Stimulated activated CD8-positive, alpha-beta memory T cell treated with anti-CD3 and anti-CD28 coated beads, Interleukin-12 subunit alpha, Interleukin-12 subunit beta, amount 100 ng/mL, for 24 hours (primary cell): ENCODE results near the gene DNLZ.
"Not testable (repeated sequence)": the region's sequence is repeated elsewhere in the genome, so short reads cannot be mapped to it uniquely, and the experiment has no call there.

ENCODE experiments used
- DNase-seq: peaks from one replicate; pipeline ENCODE4 v3.0.0-alpha.2; 2020; ENCODE audit errors: extremely low read depth

Gene DNLZ

DNA sequence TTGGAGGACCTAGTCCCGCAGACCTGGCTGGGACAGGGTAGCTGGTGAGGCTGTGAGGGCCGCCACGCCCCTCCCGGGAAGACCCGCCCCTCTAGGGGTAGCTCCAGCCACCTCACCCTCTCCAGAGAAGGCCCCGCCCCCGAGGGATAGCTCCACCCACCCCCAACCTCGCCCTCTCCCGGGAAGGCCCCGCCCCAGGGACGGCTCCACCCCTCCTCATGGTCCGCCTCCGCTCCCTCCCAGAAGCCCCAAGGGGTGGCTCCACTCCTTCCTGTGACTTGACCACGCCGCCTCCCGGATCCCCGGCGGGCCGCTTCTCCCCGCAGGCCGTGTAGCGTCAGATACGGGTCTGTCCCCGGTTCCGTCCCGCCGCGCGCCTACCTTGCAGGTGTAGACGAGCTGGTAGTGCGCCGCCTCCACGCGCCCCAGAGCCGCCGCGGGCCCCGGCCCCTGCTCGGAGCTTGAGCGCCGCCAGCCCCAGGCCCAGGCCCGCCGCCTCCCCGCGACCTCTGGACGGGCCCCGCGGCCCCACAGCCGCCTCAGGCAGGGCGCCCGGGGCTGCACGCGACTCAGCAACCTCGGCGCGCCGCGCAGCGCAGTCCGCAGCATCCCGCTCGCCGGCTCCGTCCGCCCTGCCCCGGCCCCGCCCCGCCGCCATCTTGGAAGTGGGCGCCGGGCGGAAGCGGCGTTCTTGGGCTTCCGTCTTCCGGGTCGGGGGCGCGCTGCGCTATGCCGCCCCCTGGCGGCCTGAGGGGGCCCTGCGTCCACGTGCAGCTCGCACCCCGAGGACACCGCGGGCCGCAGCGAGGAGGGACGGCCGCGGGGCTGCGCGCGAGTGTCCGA is at the start of gene DNLZ:
DNLZ (minus strand) TSS at position 639 of the 843 bp plus-strand sequence; CDS start at position 609, 30 bp downstream.
- DNase-seq = peak; percentile 95

DNA sequence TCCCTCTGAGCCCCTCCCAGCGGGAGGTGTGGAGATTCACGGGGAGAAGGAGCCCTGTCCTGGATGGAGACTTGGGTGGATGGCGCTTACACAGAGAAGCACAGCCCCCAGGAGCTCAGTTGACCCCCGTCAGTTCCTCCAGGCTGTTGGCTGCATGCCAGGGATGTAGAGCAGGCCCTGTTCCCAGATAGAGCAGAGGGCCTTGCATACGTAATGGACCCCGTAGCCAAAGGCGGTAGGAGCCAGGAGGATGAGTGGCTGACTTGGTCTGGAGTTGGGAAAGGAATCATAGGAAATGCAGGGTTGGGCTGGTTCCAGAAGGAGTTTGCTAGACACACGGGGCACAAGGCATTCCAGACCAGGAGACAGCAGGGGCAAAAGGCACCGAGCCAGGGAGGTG is 49.4 kb upstream of the DNLZ start:
- no peak for DNase-seq

- DNase-seq = no peak
These were observed 47.8 kb upstream of the DNLZ start for GRCh38 chr9:136411378-136411777.

- DNase-seq = peak; percentile 87
These were observed 47.1 kb upstream of the DNLZ start, which contains the start of the genes ENTR1 and PMPCA for GRCh38 chr9:136410500-136411287. Gene ENTR1, minus strand, starts transcription at chr9:136410614. Its CDS starts 217 bp downstream, at chr9:136410397. Gene PMPCA, plus strand, starts transcription at chr9:136410658. Its CDS starts 11 bp downstream, at chr9:136410669.

GRCh38 chr9:136409557-136410455 is 46.3 kb upstream of the DNLZ start:
- DNase-seq = no peak

DNA sequence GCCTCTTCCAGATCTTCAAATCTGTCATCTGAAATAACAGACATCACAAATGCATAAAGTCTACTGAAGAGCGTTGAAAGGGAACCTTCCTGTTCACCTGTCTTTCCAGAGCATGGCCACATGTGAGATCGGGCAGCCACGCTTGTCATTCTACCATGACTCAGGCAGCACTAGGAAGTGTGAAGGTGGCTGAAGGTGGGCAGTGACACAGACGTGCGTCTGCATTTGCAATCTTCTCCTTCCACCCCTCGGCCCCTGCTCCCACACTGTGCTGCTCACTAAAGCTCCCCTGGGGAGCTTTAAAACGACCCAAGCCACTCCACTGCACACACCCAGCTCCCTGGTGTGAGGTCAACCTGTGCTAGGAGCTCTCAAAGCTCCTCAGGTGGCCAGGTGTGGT is 44.4 kb upstream of the DNLZ start:
- DNase-seq = no peak

DNA sequence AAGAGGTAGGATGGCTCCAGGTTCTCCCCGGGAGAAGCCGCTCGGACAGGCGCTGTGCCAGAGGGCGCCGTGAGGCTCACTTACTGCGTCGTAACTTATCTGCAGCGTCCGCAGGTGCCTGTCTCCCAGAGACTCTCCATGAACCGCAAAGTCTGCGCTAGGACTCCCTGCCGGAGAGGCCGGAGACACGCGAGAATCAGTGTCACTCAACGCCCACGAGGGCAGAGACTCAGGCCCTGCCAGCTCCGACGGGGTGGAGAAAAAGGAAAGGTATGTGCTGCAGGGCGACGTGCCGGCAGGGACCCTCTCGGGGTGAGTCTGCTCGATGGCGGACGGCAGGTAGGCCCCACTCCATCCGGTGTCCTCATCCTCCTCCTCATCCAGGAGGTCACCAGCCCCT is 43.5 kb upstream of the DNLZ start:
- not testable (repeated sequence) for DNase-seq

DNA sequence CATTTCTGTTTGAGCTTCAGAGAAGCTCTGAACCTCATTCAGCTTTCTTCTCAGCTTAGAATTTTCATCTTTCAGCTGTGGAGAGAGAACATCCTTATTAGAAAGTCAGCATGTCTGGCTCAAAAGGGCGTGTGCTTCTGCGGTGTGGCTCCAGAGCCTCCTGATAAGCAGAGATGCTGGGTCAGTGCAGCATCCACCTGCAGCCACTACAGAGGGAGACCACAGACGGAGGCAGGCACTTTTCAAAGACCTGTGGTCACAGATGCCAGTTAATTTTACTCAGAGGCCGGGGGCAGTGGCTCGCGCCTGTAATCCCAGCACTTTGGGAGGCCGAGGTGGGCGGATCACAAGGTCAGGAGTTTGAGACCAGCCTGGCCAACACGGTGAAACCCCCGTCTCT is 42.4 kb upstream of the DNLZ start:
- not testable (repeated sequence) for DNase-seq

- DNase-seq = no peak
These were observed 41.9 kb upstream of the DNLZ start for GRCh38 chr9:136405481-136405880.

GRCh38 chr9:136404801-136405136 is 41.2 kb upstream of the DNLZ start:
- DNase-seq = no peak

DNA sequence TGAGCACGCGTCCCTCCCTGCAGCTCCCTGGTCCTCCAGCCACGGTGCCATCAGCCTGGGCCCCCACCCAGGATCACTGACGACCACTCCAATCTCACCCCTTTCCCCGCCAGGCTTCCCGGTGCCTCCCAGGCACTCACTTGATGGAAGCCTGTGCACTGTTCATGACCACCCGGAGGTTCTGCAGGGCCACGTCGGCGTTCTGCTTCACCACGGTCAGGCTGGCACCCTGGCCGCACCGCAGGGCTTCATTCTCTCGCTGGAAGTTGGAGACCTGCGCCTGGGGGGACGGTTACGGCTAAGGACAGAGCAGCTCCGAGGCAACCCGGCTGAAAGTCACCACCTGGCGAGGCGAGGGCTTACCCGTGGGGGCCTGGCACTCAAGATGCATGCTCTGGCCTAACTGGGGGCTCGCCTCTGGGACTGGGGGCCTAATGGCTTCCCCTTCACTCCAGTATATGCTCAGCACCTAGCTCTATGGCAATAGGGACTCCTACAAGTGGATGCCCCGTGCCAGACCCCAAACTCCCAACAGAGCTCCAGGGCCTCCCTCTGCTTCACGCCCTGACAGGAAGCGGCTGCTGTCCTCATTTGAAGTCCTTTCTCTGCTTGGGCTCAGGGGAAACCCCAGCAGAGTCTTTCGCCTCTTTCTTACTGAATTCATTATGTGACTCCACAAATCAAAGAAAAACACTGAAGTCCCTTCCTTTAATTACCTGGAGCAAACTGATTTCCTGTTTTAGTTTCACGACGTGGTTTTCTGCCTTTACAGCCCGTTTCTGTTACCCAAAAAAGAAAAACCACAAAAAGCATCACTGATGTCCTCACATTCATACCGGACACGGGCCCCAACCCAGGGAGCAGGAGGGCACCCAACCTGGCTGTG is 40.6 kb upstream of the DNLZ start:
- DNase-seq = no peak

- DNase-seq = no peak
These were observed 40.0 kb upstream of the DNLZ start for GRCh38 chr9:136403538-136403914.

- DNase-seq = no peak
These were observed 38.5 kb upstream of the DNLZ start for GRCh38 chr9:136402067-136402466.

- no peak for DNase-seq
These were observed 37.8 kb upstream of the DNLZ start for GRCh38 chr9:136401173-136401922.

DNA sequence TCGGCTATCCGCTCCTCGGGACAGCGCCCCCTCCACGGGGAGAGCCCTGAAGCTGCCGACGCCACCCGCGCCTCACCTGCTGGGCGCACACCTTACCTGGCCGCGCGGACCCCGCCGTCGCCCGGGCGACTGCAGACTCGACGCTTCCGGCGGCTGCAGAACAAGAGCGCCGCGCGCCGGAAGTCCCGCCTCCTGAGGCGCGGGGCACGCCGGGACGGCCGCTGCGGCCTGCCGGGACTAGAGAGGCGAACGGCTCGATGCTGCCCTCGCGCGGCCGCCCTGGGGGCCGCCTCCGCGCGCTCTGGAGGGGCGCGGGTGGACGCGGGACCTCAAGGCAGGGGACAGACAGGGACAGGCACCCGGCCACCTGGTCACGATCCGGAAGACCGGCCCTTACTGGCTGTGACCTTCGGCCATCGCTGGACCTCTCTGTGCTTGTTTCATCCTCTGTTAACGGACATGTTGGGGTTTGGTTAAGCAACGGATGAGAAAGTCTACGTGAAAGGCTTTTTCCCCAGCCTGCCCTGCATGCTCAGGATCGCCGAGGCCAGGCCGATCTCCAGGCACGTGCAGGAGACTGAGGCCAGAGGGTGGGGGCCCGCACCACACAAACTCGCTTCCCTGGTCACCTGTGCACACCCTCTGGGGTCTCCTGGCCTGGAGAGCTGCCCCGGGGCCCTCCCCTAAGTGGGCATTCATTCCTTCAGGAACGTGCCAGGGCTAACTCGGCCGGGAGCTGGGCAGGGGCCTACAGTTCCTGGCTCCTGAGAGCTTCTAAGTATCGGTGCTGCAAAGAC is 36.7 kb upstream of the DNLZ start, which contains the start of gene SNAPC4:
SNAPC4 (minus strand) TSS at position 133 of the 797 bp plus-strand sequence. CDS start 1,742 bp downstream, outside the sequence.
- DNase-seq = peak; percentile 65

- no peak for DNase-seq
These were observed 35.9 kb upstream of the DNLZ start for GRCh38 chr9:136399176-136400037.

GRCh38 chr9:136398286-136398685 is 34.7 kb upstream of the DNLZ start:
- DNase-seq = no peak

DNA sequence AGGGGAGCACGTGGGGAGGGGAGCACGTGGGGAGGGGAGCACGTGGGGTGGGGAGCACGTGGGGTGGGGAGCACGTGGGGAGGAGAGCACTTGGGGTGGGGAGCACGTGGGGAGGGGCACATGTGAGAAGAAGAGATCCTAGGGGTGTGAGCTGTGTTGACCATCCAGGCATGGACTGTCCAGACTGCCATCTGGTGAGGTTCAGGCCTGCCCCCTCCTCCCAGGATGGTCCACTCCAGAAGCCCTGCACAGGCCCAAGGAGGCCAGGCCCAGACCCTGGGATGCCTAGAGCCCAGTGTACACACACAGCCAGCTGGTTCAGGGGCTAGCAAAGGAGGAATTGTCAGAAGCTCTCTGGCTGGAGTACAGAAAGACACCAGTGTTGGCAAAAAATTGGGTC is 34.1 kb upstream of the DNLZ start:
- no peak for DNase-seq
